GM23338 (cell line): ENCODE measurements around the gene SCYGR4.

Experiments used
- EZH2 ChIP-seq: fragments of 200-600 bp; sonication (generic); IDR thresholded peaks from one replicate; pipeline ENCODE4 v1.8.0; 2017; ENCODE audit warnings: antibody characterized with exemption, mild to moderate bottlenecking, low read depth; ENCODE audit not compliant: unreplicated experiment
- EZH2phosphoT487 ChIP-seq: fragments of 200-600 bp; sonication (generic); IDR thresholded peaks from one replicate; pipeline ENCODE4 v1.8.1; 2018; ENCODE audit warnings: antibody characterized with exemption; ENCODE audit not compliant: unreplicated experiment
- JUNB ChIP-seq: IDR thresholded peaks from one replicate; pipeline ENCODE4 v1.6.1; 2016; ENCODE audit warnings: antibody characterized with exemption; ENCODE audit not compliant: unreplicated experiment
- POLR2AphosphoS5 ChIP-seq: IDR thresholded peaks from 2 replicates; pipeline ENCODE4 v1.6.1; 2016; ENCODE audit warnings: antibody characterized with exemption, low read depth
- TF ChIP-seq, protein P1 (sequence below), 2 experiments: fragments of 200-600 bp in 1 of 2; sonication (generic) in 1 of 2; conservative IDR thresholded peaks; 2 replicates each; pipeline versions ENCODE4 v1.5.1 to v1.6.1; 2016 to 2017; ENCODE audit warnings: antibody characterized with exemption in 2 of 2, low read depth in 2 of 2, mild to moderate bottlenecking in 2 of 2, moderate library complexity in 1 of 2

DNA sequence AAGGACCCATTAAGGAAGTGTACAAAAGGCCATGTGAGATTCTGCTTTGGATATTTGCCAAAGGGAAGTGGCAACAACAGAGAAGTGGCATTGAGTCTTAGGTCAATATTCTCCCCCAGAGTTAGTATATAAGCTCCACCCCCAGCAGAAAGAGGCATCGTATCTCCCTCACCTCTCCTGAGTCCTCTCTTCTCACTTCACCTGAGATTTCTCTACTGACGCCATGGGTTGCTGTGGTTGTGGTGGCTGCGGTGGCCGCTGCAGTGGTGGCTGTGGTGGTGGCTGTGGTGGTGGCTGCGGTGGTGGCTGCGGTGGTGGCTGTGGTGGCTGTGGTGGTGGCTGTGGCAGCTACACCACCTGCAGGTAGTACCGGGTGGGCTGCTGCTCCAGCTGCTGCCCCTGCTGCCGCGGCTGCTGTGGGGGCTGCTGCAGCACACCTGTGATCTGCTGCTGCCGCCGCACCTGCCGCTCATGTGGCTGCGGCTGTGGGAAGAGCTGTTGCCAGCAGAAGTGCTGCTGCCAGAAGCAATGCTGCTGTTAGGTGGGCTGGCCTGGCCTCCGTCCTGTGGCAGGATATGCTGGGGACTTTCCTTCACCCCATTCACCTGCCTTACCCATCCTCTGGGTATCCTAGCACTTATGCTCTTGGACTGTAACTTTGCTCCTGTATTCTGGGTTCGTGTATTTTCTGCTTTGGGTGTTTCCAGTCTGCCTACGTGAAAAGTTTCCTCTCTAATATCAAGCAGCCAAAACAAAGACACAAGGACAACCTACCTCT, 8.5 kb upstream of the SCYGR4 start:
- TF ChIP-seq, protein P1, sequence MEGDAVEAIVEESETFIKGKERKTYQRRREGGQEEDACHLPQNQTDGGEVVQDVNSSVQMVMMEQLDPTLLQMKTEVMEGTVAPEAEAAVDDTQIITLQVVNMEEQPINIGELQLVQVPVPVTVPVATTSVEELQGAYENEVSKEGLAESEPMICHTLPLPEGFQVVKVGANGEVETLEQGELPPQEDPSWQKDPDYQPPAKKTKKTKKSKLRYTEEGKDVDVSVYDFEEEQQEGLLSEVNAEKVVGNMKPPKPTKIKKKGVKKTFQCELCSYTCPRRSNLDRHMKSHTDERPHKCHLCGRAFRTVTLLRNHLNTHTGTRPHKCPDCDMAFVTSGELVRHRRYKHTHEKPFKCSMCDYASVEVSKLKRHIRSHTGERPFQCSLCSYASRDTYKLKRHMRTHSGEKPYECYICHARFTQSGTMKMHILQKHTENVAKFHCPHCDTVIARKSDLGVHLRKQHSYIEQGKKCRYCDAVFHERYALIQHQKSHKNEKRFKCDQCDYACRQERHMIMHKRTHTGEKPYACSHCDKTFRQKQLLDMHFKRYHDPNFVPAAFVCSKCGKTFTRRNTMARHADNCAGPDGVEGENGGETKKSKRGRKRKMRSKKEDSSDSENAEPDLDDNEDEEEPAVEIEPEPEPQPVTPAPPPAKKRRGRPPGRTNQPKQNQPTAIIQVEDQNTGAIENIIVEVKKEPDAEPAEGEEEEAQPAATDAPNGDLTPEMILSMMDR (conservative IDR thresholded peaks at IDR 0.05; ENCODE audit: low read depth in 2 of 2): no peak
- TF ChIP-seq POLR2AphosphoS5: no peak
- no peak for TF ChIP-seq EZH2phosphoT487
- TF ChIP-seq EZH2: no peak
- TF ChIP-seq JUNB: no peak
